H54 (cell line): ENCODE results near the gene ANKRD16.
"Not testable (repeated sequence)": the region's sequence is repeated elsewhere in the genome, so short reads cannot be mapped to it uniquely, and the experiment has no call there.

Source experiments
- DNase-seq: peaks from one replicate; pipeline ENCODE4 v3.0.0; 2011; ENCODE audit warnings: low spot score, mixed read lengths; ENCODE audit not compliant: insufficient read length
- FAIRE-seq: peaks from 3 replicates; lab custom pipeline; 2011; peaks lifted over from hg19 to GRCh38; lab: Jason Lieb, UNC
- POLR2A ChIP-seq: IDR thresholded peaks from 2 replicates; pipeline ENCODE4 v1.6.1; 2011; ENCODE audit warnings: low read depth, mild to moderate bottlenecking, low read length

Gene ANKRD16

DNA sequence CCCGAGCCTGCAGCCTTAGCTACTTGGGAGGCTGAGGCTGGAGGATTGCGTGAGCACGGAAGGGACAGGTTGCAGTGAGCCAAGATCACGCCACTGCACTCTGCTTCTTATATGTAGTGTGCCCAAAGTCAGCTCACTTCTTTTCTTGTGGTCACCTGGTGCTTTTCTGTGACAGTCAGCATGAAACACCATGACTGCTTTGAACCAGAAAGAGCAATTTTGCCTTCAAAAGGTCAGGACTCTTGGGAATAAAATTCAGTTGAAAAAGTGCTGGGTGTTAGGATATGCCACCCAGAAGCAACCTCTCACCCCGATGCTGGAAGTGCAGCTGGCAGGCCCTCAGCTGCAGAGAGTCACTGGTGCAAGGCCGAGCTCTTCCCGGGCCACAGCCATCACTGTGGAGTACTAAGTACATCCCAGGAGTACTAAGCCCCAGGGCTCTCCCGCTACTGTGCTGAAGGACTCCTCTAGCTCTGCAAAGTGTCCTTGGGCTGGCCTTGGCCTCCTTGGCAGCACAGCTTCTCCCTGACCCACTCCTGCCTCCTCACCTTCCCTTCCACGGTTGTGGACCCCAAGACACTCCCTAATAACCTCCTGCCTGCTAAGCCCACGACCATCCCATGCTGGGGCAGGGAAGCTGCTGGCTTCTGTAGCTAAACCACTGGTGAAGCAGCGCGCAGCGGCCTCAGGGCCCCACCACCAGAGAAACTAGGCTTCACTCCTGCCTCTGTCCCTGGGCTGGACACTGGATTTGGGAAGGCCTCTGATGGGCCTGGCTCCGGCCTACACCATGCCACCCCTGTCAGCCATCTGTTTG is 58.9 kb downstream of the ANKRD16 start:
- no peak for DNase-seq
- TF ChIP-seq POLR2A = no peak
- no peak for FAIRE-seq

DNA sequence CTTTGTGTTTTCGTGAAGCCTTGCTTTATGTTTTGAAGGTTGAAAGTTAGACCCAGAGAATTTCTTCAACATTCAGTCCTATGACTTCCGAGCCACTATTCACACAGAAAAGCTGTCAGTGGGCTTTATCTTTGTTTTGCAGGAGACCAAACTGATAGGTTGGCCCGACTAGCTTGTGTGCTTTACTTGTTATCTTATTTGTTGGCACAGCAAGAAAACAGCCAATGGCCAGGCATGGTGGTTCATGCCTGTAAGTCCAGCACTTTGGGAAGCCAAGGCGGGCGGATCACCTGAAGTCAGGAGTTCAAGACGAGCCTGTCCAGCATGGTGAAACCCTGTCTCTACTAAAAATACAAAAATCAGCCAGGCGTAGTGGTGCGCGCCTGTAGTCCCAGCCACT is 60.4 kb downstream of the ANKRD16 start:
- FAIRE-seq = no peak
- no peak for TF ChIP-seq POLR2A
- no peak for DNase-seq

DNA sequence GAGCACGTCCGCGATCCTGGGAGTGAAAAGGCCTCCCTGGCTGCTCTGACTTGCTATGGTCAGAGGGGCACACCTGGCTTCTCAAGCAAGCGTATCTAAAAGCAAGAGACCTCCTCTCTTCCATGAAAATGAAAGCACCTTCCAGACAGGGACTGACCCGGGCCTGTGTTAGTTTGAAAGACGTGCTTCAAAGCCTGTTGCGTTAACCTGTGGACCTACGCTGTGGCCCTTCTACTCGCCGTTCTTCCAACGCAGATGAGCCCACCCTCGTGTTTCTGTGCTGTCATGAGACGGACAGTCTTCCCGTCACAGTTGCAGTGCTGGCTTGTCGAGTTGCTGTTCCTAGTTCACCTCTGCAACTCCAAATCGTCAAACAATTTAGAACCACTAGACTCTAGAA is 61.0 kb downstream of the ANKRD16 start:
- FAIRE-seq = no peak
- TF ChIP-seq POLR2A = no peak
- DNase-seq = no peak

DNA sequence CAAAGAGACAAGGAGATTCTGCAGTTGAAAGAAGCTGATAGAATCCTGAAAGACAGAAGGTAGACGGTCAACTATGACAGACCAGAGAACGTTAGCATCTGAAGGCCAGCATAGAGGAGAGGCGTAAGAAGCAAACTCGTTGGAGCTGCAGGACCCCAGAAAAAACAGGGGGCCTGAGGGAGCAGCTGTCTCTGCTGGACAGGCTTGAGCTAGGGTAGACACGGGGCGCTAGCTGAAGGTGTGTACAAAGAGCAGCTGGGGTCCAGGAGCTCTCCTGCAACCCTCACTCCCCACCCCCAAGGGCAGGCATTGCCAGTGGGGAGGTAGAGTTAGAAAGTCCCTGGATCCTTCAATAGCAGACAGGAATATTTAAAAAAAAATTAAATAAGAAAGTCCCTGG is 61.9 kb downstream of the ANKRD16 start:
- FAIRE-seq (no peak), DNase-seq (no peak)
- TF ChIP-seq POLR2A = no peak

DNA sequence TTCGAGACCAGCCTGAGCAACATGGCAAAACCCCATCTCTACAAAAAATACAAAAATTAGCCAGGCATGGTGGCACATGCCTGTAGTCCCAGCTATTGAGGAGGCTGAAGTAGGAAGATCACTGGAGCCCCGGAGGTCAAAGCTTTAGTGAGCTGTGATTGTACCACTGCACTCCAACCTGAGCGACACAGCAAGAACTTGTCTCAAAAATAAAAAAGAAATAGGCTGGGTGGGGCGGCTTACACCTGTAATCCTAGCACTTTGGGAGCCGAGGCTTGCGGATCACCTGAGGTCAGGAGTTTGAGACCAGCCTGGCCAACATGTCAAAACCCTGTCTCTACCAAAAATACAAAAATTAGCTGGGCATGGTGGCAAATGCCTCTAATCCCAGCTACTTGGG is 63.2 kb downstream of the ANKRD16 start:
- FAIRE-seq, DNase-seq: not testable (repeated sequence)

DNA sequence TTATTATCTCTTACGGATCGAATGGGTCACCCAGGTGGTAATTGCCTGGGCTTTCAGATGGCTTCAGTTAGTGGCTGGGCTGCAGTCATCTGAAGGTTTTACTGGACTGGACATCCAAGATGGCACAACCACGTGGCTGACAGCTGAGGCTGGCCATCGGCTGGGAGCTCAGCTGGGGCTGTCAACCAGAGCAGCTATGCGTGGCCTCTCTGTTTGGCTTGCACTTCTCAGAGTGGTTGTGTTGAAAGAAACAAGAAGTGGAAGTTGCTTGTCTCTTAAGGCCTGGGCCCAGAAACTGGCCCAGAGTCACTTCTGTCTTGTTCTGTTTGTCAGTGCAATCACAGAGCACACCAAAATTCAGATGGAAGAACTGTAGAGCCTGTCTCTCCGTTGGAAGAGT is 70.8 kb downstream of the ANKRD16 start:
- TF ChIP-seq POLR2A = no peak
- FAIRE-seq (no peak), DNase-seq (no peak)

DNA sequence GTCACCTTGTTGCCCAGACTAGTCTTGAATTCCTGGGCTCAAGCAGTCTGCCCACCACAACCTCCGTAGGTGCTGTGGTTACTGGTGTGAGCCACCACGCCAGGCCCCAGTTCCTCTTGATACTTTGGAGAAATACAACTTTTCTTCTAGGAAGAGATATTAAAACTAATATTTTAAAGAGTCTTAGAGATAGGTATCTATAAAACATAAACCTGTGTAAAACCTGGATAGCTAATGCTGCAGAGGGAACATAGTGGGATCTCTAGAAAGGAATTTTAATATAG is 71.7 kb downstream of the ANKRD16 start:
- DNase-seq (no peak), FAIRE-seq (no peak)
- TF ChIP-seq POLR2A = no peak

DNA sequence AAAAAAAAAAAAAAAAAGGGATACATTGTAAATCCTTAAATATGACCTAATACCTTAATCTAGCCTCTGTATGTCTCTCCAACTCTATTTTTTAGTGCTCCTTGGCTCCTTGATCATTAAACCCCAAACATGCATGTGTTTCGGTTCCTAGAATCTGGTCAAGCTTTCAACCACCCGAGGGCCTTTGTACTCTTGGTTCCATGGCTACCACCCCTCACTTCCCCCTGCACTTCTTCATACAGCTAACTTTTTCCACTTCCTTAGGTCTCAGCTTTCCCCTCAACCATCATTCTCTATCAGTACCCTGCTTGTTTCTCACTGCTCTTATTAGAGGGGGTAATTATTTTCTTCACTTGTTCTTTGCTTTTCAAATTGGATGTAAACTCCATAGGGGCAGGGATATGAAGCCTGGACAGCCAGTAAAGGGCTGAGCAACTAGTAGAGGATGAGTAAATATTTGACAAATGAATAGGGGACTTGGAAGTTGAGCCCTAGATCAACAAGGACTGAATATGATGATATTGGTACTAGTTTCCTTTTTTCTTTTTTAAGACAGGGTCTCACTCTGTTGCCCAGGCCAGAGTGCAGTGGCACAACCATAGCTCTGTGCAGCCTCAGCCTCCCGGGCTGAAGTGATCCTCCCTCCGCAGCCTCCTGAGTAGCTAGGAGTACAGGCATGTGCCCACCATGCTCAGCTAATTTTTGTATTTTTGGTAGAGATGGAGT is 72.2 kb downstream of the ANKRD16 start:
- FAIRE-seq = no peak
- DNase-seq = no peak
- no peak for TF ChIP-seq POLR2A

DNA sequence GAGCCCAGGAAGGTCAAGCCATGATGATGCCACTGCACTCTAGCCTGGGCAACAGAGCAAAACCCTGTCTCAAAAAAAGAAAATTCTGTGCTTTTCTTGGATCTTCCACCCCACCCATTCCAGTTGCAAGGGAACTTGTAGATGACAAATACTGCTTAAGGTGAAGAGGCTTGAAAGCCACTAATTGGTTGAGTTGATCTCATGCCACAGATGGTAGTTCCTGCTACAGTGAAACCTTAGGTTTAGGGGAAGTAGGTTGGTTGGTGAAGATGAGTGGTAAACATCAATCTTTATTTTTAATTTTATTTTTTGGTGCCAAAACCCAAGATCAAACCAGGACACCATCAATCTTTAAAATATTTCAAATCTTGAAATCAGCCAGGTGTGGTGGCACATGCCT is 73.5 kb downstream of the ANKRD16 start:
- FAIRE-seq = no peak
- TF ChIP-seq POLR2A = no peak
- no peak for DNase-seq

DNA sequence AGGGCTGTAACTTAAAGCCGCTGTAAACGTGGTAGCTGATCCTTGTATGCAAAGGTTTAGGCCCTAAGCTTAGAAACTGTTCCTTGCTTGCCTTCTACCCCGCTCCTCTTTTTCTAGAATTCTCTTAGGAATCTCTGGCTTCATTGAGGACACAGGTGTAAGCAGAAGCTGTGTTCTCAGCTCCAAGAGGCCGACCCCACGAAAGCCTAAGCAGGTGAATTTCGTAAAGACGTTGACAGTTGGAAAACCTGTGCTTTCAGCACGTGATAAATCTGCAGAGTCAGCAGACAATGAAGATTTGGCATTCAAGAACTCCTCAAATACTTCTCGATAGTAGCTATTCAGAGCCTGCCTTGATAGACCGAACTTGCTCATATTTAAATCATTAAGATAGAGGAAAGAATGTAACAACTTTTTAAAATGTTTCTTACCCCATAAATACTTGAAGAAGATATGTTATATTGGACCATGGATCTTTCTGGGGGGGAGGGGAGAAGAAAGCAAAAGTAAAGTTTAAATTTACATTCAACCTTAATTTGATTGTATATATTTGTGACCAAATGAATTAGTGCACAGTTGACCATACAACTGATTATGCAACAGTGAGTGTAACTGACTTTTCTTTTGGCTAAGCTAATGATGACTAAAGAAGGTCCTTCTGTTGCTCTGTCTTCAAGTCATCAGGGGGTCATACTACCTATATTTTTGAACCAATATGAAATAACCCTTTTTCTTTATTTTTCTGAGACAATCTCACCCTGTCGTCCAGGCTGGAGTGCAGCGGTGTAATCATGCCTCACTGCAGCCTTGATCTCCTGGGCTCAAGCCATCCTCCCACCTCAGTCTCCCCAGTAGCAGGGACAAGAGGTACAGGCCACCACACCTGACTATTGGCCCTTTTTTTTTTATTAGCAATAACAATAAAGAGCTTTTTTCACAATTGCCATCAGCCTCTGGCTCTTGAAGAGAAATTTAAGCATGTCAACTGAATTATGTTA is 75.3 kb downstream of the ANKRD16 start:
- no peak for DNase-seq
- no peak for TF ChIP-seq POLR2A
- no peak for FAIRE-seq

DNA sequence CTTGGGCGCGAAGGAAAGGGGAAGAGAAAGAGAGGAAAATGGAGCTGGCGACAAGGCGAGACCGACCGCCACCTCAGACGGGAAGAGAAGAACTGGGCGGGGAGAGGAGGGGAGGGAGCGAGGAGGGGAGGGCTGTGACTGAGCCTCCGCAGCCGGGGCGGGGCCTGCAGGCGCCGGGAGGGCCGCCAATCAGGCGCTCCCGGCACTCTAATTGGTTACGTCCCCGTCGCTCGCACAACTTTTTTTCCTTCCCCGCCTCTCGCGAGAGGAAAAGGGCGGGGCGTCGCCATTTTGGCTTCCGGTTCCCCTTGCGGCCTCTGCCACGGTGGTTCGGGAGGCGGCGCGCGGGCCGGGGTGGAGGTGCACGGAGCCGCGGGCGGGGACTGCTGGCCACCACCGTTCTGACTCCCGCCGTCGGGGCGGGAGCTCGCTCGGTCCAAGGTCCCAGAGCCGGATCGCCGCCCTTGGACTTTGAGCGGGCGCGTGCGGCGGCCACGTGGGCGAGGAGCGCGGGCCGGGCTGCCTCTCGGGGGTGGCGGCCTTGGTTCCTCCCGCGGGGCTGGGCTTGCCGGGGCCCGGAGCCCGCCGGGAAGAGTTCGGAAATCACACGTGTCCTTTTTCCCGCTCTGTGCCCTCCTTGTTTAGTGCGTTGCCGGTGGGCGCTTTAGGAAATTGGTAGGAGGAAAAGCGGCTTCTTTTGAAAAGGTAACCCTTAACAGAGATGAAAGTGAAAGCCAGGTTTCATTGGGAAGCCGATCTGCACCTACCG is 76.2 kb downstream of the ANKRD16 start, which contains the start of gene GDI2:
Gene GDI2, minus strand, starts transcription at position 94 of the 769 bp plus-strand sequence. CDS start 176 bp downstream, outside the sequence.
- TF ChIP-seq POLR2A = peak; percentile 95
- DNase-seq (peak; percentile 86), FAIRE-seq (no peak)

DNA sequence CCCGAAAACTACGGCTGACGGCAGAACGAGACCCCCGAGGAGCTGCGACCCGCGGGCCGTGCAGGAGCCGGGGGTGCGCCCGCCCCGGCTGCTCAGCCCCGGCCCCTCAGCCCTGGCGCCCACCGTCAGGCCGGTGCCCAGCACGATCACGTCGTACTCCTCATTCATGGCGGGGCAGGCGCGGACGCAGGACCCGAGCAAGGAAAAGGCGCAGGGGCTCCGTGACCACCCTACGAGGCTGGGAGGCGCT is 76.7 kb downstream of the ANKRD16 start:
- no peak for TF ChIP-seq POLR2A
- no peak for FAIRE-seq
- no peak for DNase-seq
